HepG2 (cell line): ENCODE results near the gene XRCC3. TPM values are rescaled to one million over a fixed set of nuclear protein-coding genes. Genes with fewer than 3 reads are reported as not detected.

Experiments
- ATAC-seq: fragments of 200-7000 bp; cut with Tn5 transposase; 3 replicates; pipeline ENCODE4 v1.9.1; 2020; ENCODE audit warnings: mild to moderate bottlenecking, moderate library complexity
- BruUV-seq: library from RNA; stranded (reverse); fragments of 400-500 nt; replicated peaks from 2 replicates; lab custom pipeline; 2021; lab: Mats Ljungman, UMichigan
- CTCF ChIA-PET: fragments of 300-600 bp; formaldehyde crosslinking; extraction: SDS; loops from one replicate; lab custom pipeline; 2021; ENCODE audit warnings: low total read pairs, inconsistent platforms, low intra/inter-chr PET ratio; lab: Yijun Ruan, JAX
- POLR2A ChIA-PET: fragments of 350-600 bp; sonication (Branson Sonifier 250); formaldehyde crosslinking; loops from one replicate; lab custom pipeline; 2020; ENCODE audit warnings: antibody characterized with exemption, inconsistent platforms; lab: Yijun Ruan, JAX
- DNase-seq: peaks from one replicate; pipeline ENCODE4 v3.0.0-alpha.2; 2015; ENCODE audit warnings: low spot score
- FAIRE-seq: peaks from 3 replicates; lab custom pipeline; 2011; peaks lifted over from hg19 to GRCh38; lab: Jason Lieb, UNC
- H2AFZ ChIP-seq: one replicate; pipeline ENCODE4 v1.6.1; 2011; ENCODE audit warnings: low read length, inconsistent platforms
- H3K27ac ChIP-seq: fragments of 300-600 bp; 3 replicates; pipeline ENCODE4 v1.8.0; 2011; ENCODE audit warnings: mixed run types, mild to moderate bottlenecking, mixed read lengths, low read length, inconsistent platforms; ENCODE audit not compliant: insufficient read depth; ENCODE audit errors: extremely low read length
- H3K27me3 ChIP-seq, 2 experiments: fragments of 200-600 bp in 1 of 2; 2 replicates in 1 of 2; 3 replicates in 1 of 2; pipeline versions ENCODE4 v1.6.0 to v1.8.0; 2011; ENCODE audit warnings: low read length in 2 of 2, mild to moderate bottlenecking in 2 of 2, moderate library complexity in 2 of 2, inconsistent platforms in 1 of 2; ENCODE audit not compliant: insufficient read depth in 2 of 2, control insufficient read depth in 1 of 2
- H3K36me3 ChIP-seq, 2 experiments: fragments of 200-600 bp in 1 of 2; replicated peaks in 1 of 2; 2 replicates in 1 of 2; 3 replicates in 1 of 2; pipeline versions ENCODE4 v1.5.1 to v1.8.0; 2011; ENCODE audit warnings: low read length in 2 of 2, inconsistent platforms in 1 of 2; ENCODE audit not compliant: insufficient read depth in 2 of 2, control insufficient read depth in 1 of 2
- H3K4me1 ChIP-seq: 2 replicates; pipeline ENCODE4 v1.5.1; 2012; ENCODE audit warnings: low read length, inconsistent platforms; ENCODE audit not compliant: insufficient read depth
- H3K4me2 ChIP-seq: 2 replicates; pipeline ENCODE4 v1.6.0; 2011; ENCODE audit warnings: low read depth, low read length, inconsistent platforms
- H3K4me3 ChIP-seq, 3 experiments: fragments of 200-600 bp in 1 of 3; sonication (generic), shearing (Covaris generic) in 1 of 3; replicated peaks in 1 of 3; 2 replicates each; pipeline ENCODE4 v1.5.1; 2011 to 2016; ENCODE audit warnings: low read length in 3 of 3, inconsistent platforms in 2 of 3, low read depth in 2 of 3, mild to moderate bottlenecking in 2 of 3, control low read depth in 1 of 3, mixed read lengths in 1 of 3; ENCODE audit not compliant: insufficient read depth in 1 of 3
- H3K79me2 ChIP-seq: one replicate; pipeline ENCODE4 v1.6.1; 2011; ENCODE audit warnings: low read length, inconsistent platforms; ENCODE audit not compliant: insufficient read depth
- H3K9ac ChIP-seq: 2 replicates; pipeline ENCODE4 v1.6.0; 2011; ENCODE audit warnings: mild to moderate bottlenecking, low read depth, low read length, inconsistent platforms; ENCODE audit not compliant: insufficient read depth
- H3K9me3 ChIP-seq: 2 replicates; pipeline ENCODE4 v1.5.1; 2012; ENCODE audit warnings: mild to moderate bottlenecking, low read length
- H4K20me1 ChIP-seq: 2 replicates; pipeline ENCODE4 v1.6.0; 2011; ENCODE audit warnings: inconsistent platforms, mild to moderate bottlenecking, low read length, moderate library complexity; ENCODE audit not compliant: insufficient read depth
- CREBL2 ChIP-seq: sonication (generic); formaldehyde crosslinking; IDR thresholded peaks from 2 replicates; pipeline ENCODE4 v1.8.1; 2023; ENCODE audit warnings: missing genetic modification reagents, mild to moderate bottlenecking, borderline replicate concordance
- GFI1 ChIP-seq: sonication (generic); formaldehyde crosslinking; IDR thresholded peaks from 2 replicates; pipeline ENCODE4 v1.5.0; 2020; ENCODE audit warnings: missing genetic modification reagents, mild to moderate bottlenecking, borderline replicate concordance
- GPN1 ChIP-seq: sonication (generic); formaldehyde crosslinking; IDR thresholded peaks from 2 replicates; pipeline ENCODE4 v1.5.1; 2020; ENCODE audit warnings: missing genetic modification reagents, borderline replicate concordance
- IRF2 ChIP-seq: IDR thresholded peaks from 2 replicates; pipeline ENCODE4 v1.6.1; 2018; ENCODE audit warnings: missing genetic modification reagents, missing compliant biosample characterization
- JDP2 ChIP-seq: sonication (generic); formaldehyde crosslinking; IDR thresholded peaks from 2 replicates; pipeline ENCODE4 v1.8.1; 2022; ENCODE audit warnings: missing genetic modification reagents, borderline replicate concordance
- NCOA2 ChIP-seq: sonication (generic); formaldehyde crosslinking; IDR thresholded peaks from 2 replicates; pipeline ENCODE4 v1.8.0; 2022; ENCODE audit warnings: inconsistent platforms
- PTBP1 ChIP-seq: fragments of 200-400 bp; formaldehyde crosslinking; IDR thresholded peaks from 2 replicates; pipeline ENCODE4 v1.6.1; 2018; ENCODE audit warnings: low read length, low read depth; ENCODE audit not compliant: poor library complexity, severe bottlenecking
- TBX2 ChIP-seq: sonication (generic); formaldehyde crosslinking; IDR thresholded peaks from 2 replicates; pipeline ENCODE4 v1.5.0; 2020; ENCODE audit warnings: missing genetic modification reagents, mild to moderate bottlenecking, borderline replicate concordance
- TEAD2 ChIP-seq: sonication (generic); formaldehyde crosslinking; IDR thresholded peaks from 2 replicates; pipeline ENCODE4 v1.9.0; 2021; ENCODE audit warnings: missing genetic modification reagents
- ZBTB8A ChIP-seq: sonication (generic); formaldehyde crosslinking; IDR thresholded peaks from 2 replicates; pipeline ENCODE4 v1.4.0; 2020; ENCODE audit warnings: mild to moderate bottlenecking, low read depth, missing genetic modification reagents, borderline replicate concordance
- ZNF326 ChIP-seq: sonication (generic); formaldehyde crosslinking; IDR thresholded peaks from 2 replicates; pipeline ENCODE4 v1.4.0; 2020; ENCODE audit warnings: missing genetic modification reagents, borderline replicate concordance
- ZNF678 ChIP-seq: sonication (generic); formaldehyde crosslinking; IDR thresholded peaks from 2 replicates; pipeline ENCODE4 v1.4.0; 2020; ENCODE audit warnings: mild to moderate bottlenecking, missing genetic modification reagents
- ZNF747 ChIP-seq: sonication (generic); formaldehyde crosslinking; IDR thresholded peaks from 2 replicates; pipeline ENCODE4 v1.8.1; 2023; ENCODE audit warnings: missing genetic modification reagents, mild to moderate bottlenecking, borderline replicate concordance
- ZSCAN30 ChIP-seq: sonication (generic); formaldehyde crosslinking; IDR thresholded peaks from 2 replicates; pipeline ENCODE4 v1.5.0; 2020; ENCODE audit warnings: mild to moderate bottlenecking, missing genetic modification reagents
- WGBS: methylation state at CpG from one replicate; pipeline ENCODE4 v1.1.6; 2017; ENCODE audit warnings: low lambda C conversion rate; 5-methylcytosine and 5-hydroxymethylcytosine counted together
- in situ Hi-C: cut with HindIII; loops from 2 replicates; pipeline ENCODE4 v1.10.0; 2017; ENCODE audit warnings: low pct_unique_long_range_greater_than_20kb; ENCODE audit not compliant: extremely low pct_ligation_motif_present
- intact Hi-C: fragments of 100-400 bp; cut with micrococcal nuclease; formaldehyde crosslinking; loops from one replicate; pipeline ENCODE4 v1.10.0; 2022; ENCODE audit not compliant: unreplicated experiment
- polyA plus RNA-seq, 8 experiments: library from polyadenylated mRNA; depleted of rRNA in 3 of 8; stranded (reverse) in 7 of 8; unstranded in 1 of 8; fragments of >200 nt; fragmentation: Illumina TruSeq in 4 of 8; extraction: Trizol in 4 of 8; gene quantifications; 2 replicates each; pipeline versions ENCODE4 v1.2.1 to v1.2.3, GENCODE V29; 2011 to 2016; ENCODE audit warnings: low read depth in 4 of 8, missing spikeins in 1 of 8, mixed read lengths in 1 of 8; ENCODE audit not compliant: insufficient read depth in 1 of 8
- total RNA-seq, 5 experiments: library from RNA; depleted of rRNA; stranded (reverse); fragments of >200 nt; fragmentation: Illumina TruSeq; extraction: Trizol; gene quantifications; 2 replicates each; pipeline ENCODE4 v1.2.3, GENCODE V29; 2016; ENCODE audit warnings: low read depth in 1 of 5
- TF ChIP-seq, protein P1 (sequence below): sonication (generic); formaldehyde crosslinking; IDR thresholded peaks from 2 replicates; pipeline ENCODE4 v1.4.0; 2020; ENCODE audit warnings: missing genetic modification reagents, borderline replicate concordance

Gene XRCC3
- total and polyA plus RNA-seq, 2 of the 13 experiments (the other 11 are each of a cell fraction or from before 2014, with no cell fraction given) = 5.4 to 25.8 TPM

DNA sequence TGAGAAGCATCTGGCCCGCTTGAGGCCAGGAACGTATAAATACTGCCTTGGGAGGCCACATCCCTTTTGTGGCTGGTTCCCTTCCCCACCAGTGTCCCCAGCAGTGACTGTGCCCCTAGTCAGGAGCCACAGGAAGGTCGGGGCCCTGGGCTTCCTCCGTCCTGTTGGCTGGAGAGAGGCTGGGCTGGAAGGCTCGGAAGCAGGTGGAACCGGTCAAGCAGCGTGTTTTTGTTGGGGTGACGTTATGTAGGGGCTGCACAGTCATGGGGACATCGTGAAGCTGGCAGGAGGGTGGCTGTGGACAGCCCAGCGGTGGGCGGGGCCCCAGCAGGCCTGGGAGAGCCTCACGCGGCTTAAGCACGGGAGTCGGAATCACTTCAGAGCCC lies 10.1 kb downstream of the XRCC3 start:
- WGBS = 100% methylated on average over 8 of the region's 15 CpGs
- POLR2A ChIA-PET = no interaction called here
- in situ Hi-C loops = no loop called here

More for the DNA sequence above, 10.1 kb downstream of the XRCC3 start:
- no peak for ATAC-seq
- Histone ChIP-seq H3K9ac (no peak overlapping the region), H3K4me1 (peaks cover 7% of the 10 kb centered on the region), H2AFZ (no peak overlapping the region), H3K36me3 (peaks cover 7 to 42% of the 10 kb centered on the region in 2 experiments; a peak in 3 of 5 replicates), H4K20me1 (no peaks in the 10 kb centered on the region), H3K9me3 (no peaks in the 10 kb centered on the region), H3K27ac (no peak overlapping the region), H3K79me2 (no peaks in the 10 kb centered on the region), H3K27me3 (no peaks in the 10 kb centered on the region; a peak in 1 of 5 replicates), H3K4me3 (no peak overlapping the region), H3K4me2 (no peak overlapping the region)
- intact Hi-C loops = no loop called here
- DNase-seq = no peak
- no TSS peak for BruUV-seq
- FAIRE-seq = no peak
- TF ChIP-seq GFI1 (CRISPR knock-in tag) (no peak), CREBL2 (CRISPR knock-in tag) (no peak), ZNF747 (CRISPR knock-in tag) (no peak), ZNF326 (no peak), JDP2 (CRISPR knock-in tag) (no peak), ZBTB8A (CRISPR knock-in tag) (no peak), TBX2 (CRISPR knock-in tag) (no peak), NCOA2 (CRISPR knock-in tag) (no peak), ZNF678 (CRISPR knock-in tag) (no peak), IRF2 (CRISPR knock-in tag) (no peak), PTBP1 (no peak), TEAD2 (CRISPR knock-in tag) (no peak), ZSCAN30 (no peak), GPN1 (no peak)
- TF ChIP-seq, protein P1, sequence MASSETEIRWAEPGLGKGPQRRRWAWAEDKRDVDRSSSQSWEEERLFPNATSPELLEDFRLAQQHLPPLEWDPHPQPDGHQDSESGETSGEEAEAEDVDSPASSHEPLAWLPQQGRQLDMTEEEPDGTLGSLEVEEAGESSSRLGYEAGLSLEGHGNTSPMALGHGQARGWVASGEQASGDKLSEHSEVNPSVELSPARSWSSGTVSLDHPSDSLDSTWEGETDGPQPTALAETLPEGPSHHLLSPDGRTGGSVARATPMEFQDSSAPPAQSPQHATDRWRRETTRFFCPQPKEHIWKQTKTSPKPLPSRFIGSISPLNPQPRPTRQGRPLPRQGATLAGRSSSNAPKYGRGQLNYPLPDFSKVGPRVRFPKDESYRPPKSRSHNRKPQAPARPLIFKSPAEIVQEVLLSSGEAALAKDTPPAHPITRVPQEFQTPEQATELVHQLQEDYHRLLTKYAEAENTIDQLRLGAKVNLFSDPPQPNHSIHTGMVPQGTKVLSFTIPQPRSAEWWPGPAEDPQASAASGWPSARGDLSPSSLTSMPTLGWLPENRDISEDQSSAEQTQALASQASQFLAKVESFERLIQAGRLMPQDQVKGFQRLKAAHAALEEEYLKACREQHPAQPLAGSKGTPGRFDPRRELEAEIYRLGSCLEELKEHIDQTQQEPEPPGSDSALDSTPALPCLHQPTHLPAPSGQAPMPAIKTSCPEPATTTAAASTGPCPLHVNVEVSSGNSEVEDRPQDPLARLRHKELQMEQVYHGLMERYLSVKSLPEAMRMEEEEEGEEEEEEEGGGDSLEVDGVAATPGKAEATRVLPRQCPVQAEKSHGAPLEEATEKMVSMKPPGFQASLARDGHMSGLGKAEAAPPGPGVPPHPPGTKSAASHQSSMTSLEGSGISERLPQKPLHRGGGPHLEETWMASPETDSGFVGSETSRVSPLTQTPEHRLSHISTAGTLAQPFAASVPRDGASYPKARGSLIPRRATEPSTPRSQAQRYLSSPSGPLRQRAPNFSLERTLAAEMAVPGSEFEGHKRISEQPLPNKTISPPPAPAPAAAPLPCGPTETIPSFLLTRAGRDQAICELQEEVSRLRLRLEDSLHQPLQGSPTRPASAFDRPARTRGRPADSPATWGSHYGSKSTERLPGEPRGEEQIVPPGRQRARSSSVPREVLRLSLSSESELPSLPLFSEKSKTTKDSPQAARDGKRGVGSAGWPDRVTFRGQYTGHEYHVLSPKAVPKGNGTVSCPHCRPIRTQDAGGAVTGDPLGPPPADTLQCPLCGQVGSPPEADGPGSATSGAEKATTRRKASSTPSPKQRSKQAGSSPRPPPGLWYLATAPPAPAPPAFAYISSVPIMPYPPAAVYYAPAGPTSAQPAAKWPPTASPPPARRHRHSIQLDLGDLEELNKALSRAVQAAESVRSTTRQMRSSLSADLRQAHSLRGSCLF (CRISPR knock-in tag) = no peak
- CTCF ChIA-PET = no interaction called here
